ENCODE measurements around the gene ZBTB8A.
"Not testable (repeated sequence)": the region's sequence is repeated elsewhere in the genome, so short reads cannot be mapped to it uniquely, and the experiment has no call there.

The ZBTB8A gene

DNA sequence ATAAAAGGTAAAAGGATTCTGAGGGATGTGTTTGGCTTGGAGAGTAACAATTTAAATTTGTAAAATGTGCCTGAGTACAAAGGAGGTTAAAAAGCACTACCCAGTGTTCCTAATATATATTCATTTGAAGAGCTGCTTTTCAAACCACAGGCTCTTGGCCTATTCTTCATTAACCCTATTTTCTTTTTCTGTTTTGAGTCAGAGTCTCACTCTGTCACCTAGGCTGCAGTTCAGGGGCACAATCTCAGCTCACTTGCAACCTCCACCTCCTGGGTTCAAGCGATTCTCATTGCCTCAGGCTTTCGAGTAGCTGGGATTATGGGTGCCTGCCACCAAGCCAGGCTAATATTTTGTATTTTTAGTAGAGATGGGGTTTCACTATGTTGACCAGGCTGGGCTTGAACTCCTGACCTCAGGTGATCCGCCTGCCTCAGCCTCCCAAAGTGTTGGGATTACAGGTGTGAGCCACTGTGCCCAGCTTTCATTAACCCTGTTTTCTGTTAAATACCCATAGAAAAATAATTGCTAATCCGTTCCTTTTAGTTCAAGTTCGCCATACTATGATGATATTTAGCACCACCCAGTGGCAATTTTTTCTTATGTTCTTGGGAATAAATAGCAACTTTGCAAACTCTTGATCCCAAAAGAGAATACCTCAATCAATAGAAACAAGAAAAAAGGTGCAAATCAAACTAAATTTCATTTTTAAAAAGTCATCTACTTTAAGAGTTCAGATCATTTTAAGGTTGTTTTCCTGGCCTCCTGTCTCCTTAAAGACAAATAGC is 80.7 kb downstream of the ZBTB8A start:
- DNase-seq = no peak

DNA sequence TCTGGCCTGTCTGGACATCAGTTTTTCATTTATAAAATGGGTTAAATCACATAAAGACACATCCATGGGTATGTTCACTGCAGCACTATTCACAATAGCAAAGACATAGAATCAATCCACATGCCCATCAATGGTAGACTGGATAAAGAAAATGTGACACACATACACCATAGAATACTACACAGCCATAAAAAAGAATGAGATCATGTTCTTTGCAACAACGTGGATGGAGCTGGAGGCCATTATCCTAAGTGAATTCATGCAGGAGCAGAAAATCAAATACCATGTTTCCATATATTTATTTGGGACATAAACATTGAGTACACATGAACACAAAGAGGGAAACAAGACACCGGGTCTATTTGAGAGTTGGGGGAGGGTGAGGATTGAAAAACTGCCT is 83.0 kb downstream of the ZBTB8A start:
- DNase-seq = no peak

DNA sequence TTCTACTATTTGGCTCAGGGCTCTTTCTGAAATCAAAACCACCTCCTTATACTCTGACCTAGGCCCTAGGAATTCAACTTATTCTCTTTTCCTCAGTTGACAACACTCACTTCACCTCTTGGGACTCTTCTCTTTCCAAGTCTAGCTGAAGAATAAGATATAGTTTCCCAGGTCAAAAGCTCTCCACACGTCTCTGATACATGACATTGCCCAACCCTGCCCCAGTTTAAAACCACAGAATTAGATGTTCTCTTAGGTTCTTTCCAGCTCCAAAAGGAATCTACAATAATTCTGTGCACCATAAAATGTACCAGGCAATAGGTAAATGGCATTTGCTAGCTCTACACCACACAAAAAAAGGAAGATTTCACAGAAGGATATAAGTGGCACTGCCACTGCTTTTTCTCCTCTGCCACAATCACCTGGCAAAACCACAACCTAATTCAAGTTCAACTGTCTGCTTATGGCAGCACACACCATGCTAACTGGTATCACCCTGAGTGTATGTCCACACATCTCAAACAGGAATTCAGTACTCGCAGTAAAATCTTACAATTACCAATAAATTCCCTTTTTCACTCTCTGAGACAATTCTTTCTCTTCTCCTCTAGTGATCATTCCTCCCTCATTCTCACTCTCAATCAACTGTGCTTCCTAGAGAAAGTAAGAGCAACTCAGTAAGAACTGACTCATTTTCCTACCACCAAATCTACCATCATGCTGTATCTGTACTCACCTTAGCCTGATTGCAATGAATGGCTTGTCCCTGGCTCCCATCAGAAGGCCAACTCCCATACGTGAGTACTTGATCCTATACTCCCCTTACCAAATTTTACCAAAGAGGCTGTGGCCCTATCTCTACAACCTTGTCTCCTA is 83.8 kb downstream of the ZBTB8A start:
- DNase-seq = no peak

DNA sequence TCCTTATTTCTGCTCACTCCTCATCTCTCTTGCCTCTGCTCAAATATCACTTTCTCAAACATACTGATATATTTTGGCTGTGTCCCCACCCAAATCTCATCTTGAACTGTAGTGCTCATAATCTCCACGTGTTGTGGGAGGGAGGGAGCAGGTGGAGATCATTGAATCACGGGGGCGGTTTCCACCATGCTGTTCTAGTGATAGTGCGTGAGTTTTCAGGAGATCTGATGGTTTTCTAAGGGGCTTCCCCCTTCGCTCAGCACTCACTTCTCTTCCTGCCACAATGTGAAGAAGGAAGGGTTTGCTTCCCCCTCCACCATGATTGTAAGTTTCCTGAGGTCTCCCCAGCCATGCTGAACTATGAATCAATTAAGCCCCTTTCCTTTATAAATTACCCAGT is 84.5 kb downstream of the ZBTB8A start:
- no peak for DNase-seq

DNA sequence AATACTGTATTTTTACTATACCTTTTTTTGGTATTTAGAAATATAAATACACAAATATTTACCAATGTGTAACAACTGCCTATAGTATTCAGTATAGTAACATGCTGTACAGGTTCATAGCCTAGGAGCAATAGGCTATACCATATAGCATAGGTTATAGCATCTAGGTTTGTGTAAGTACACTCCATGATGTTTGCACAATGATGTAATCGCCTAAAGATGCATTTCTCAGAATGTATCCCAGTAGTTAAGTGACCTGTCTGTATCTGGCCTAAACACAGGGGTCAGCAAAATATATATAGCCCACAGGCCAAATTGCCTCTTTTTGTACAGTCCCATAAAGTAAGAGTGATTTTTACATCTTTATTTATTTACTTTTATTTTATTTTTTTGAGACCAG is 86.9 kb downstream of the ZBTB8A start:
- no peak for DNase-seq

DNA sequence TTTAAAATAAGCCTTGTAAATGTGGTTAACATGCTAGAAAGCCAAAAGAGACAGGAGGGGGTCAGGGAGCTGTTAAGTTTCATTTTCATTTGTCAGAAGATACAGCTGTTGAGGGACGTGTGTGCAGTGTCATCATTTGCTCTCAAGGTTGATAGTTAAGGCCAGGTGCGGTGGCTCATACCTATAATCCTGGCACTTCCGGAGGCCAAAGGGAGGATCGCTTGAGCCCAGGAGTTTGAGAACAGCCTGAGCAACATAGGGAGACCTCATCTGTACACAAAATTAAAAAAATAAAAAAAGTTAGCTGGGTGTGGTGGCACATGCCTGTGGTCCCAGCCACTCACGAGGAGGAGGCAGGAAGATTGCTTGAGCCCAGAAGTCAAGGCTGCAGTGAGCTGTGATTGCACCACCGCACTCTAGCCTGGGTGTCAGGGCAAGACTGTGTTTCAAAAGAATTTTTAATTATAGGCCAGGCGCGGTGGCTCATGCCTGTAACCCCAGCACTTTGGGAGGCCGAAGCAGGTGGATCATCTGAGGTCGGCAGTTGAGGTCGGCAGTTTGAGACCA is 88.5 kb downstream of the ZBTB8A start:
- DNase-seq = no peak

DNA sequence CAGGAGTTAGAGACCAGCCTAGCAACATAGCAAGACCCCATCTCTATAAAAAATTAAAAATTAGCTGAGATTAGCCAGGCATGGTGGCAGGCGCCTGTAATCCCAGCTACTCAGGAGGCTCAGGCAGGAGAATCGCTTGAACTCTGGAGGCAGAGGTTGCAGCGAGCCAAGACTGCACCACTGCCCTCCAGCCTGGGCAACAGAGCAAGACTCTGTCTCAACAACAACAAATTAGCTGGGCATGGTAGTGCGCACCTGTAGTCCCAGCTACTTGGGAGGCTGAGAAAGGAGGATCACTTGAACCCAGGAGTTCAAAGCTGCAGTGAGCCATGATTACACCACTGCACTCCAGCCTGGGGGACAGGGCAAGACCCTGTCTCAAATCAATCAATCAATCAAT is 90.9 kb downstream of the ZBTB8A start:
- DNase-seq = not testable (repeated sequence)

DNA sequence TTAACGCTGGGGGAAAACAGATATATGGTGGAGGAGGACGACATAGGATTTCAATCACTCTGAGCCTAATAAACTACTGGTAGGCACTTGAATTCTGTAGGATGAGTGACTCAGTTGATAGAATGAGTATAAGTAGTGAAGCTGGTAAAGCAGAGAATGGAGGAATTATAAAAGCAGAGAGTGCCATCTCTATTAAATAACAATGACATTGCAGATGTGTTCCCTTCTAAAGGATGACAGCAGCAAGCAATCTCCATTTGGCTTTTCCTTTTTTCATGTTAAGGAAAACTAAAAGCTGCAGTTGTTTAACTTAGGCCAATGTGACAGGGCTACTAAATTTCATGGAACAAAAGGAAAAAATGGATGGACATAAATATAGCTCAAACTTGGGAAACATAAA is 93.6 kb downstream of the ZBTB8A start:
- DNase-seq = no peak

DNA sequence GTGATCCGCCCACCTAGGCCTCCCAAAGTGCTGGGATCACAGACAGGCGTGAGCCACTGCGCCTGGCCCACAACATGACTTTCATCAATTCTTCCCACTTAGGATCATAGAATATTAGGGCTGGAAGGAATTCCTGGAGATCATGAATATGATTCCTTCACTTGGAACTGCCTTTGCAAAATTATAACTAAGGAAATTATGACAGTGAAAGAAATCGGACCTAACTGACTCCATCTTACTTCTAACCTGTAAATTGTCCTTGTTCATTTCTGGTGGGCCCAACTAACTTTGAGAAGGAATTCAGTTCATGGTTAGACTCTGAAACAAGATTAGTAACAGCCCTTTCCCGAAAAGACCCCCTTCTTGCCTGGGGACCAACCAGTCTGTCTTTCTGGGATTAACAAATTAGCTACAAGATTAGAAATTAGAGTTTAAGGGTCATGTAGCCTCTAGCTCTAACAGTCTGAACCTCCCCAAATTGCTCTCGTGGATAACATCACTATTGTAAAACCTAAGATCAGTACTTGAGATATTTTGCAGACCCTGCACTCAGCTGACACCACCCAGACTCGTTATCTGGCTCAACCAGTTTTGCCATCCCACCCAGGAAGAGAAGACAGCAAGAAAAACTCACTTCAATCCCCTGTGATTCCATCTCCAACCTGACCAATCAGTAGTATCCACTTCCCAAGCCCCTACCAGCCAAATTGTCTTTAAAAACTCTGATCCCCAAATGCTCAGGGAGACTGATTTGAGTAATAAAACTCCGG is 96.5 kb downstream of the ZBTB8A start:
- DNase-seq = no peak

DNA sequence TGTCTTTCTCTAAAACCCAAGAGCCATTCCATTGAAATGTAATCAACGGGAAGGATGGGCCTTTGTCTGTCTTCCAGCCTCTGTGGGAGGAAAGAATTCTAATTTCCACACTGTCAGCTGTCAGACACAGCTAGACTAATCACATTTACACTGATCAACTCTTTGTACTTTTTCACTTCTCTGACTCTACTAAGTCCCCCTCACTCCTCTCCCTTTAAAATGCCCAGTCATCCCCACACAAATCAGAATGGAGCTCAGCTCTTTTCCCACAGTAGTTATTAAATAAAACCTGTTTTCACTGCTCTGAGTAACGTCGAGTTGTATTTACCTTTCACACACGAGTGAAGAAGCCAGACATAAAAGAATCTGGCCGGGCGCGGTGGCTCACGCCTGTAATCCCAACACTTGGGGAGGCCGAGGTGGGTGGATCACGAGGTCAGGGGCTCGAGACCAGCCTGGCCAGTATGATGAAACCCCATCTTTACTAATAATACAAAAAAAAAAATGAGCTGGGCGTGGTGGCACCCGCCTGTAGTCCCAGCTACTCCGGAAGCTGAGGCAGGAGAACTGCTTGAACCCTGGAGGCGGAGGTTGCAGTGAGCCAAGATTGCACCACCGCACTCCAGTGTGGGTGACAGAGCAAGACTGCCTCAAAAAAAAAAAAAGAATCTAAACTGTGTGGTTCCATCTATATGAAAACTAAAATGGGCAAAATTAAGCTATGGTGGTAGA is 97.9 kb downstream of the ZBTB8A start:
- no peak for DNase-seq

DNA sequence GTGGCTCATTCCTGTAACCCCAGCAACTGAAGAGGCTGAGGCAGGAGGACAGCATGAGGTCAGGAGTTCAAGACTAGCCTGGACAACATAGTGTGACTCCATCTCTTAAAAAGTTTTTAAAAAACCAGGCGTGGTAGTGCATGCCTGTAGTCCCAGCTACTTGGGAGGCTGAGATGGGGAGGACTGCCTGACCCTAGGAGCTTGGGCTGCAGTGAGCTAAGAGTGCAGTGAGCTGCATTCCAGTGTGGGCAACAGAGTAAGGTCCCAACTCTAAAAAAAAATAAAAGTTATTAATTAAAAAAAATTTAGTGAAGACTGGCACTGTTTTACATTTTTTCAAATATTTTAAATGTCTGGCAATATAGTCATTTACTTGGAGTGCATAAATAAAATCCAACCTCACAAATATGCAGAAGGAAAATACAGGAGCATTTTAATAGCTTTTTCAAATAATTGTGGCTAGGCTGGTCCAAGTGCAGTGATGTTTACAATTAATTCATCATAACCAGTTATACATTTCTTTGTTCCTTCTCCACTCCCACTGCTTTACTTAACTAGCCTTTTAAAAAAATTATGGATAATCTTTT is 100.4 kb downstream of the ZBTB8A start:
- no peak for DNase-seq

DNA sequence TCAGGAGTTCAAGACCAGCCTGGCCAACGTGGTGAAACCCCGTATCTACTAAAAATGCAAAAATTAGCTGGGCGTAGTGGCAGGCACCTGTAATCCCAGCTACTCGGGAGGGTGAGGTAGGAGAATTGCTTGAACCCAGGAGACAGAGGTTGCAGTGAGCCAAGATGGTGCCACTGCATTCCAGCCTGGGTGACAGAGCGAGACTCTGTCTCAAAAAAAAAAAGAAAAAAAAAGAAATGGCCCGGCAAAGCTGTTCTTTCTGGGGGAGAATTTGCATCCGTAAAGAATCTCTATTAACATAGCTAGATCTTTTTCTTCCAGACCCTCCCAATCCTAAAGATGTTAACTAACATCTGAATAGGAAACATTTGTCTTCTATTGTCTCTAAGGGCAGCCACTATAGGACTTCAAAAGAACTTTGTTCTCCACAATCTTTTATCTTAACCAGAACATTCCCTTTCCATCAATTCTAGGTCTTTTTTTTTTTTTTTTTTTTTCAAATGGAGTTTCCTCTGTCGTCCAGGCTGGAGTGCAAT is 103.1 kb downstream of the ZBTB8A start:
- DNase-seq = not testable (repeated sequence)

DNA sequence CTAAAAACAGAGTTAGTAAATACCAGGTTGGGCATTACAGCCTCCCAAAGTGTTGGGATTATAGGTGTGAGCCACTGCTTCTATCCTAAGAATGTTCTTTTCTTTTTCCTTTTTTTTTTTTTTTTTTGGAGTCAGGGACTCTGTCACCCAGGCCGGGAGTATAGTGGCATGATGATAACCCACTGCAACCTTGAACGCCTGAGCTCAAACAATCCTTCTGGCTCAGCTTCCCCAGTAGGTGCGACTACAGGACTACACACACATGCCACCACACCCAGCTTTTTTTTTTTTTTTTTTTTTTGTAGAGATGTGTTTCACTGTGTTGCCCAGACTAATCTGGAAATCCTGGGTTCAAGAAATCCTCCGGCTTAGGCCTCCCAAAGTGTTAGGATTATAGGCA is 105.2 kb downstream of the ZBTB8A start:
- DNase-seq = no peak

DNA sequence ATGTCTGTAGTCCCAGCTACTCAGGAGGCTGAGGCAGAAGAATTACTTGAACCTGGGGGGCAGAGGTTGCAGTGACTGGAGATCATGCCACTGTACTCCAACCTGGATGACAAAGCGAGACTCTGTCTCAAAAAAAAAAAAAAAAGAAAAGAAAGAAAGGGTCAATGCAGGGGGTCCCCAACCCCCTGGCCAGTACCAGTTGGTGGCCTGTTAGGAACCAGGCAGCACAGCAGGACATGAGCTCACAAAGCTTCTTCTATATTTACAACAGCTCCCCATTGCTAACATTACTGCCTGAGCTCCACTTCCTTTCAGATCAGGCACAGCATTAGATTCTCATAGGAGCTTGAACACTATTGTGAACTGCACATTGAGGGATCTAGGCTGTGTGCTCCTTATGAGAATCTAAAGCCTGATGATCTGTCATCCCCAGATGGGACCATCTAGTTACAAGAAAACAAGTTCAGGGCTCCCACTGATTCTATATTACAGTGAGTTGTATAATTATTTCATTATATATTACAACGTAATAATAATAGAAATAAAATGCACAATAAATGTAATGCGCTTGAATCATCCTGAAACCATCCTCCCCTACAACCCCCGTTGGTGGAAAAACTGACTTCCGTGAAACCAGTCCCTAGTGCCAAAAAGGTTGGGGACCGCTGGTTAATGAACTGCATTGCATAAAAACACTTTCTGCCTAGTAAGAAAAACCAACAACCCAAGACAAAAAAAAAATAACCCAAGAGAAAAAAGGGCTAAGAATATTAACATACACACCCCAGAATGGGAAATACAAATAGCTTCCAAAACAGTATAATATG is 108.3 kb downstream of the ZBTB8A start:
- no peak for DNase-seq

DNA sequence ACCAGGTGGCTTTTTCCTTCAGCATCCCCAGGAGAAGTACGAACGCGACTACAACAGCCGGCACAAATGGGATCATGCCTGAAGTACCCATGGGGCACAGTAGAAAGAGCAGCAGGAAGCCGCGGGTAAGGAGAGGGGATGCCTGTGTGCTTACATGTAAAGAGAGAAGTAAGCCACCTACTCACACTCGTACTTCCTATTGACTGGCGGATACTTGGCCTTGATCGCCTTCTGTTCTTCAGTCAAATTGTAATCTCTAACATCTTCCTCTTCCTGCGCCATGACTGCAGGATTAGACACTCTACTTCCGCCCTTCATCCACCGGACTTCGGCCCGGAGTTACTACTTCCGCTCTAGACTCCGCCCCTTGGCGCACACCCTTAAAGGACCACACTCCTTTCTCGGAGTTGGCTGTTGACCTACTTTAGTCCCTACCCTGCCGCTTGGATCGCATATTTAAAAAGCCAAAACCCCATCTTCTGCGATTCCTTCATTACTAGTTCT is 111.1 kb downstream of the ZBTB8A start, which contains the start of gene ZBTB8OS:
TSS of gene ZBTB8OS (minus strand) at position 303 of the 504 bp plus-strand sequence. CDS start at position 282, 21 bp downstream.
- peak; percentile 19 to 94 (median 82) for DNase-seq

DNA sequence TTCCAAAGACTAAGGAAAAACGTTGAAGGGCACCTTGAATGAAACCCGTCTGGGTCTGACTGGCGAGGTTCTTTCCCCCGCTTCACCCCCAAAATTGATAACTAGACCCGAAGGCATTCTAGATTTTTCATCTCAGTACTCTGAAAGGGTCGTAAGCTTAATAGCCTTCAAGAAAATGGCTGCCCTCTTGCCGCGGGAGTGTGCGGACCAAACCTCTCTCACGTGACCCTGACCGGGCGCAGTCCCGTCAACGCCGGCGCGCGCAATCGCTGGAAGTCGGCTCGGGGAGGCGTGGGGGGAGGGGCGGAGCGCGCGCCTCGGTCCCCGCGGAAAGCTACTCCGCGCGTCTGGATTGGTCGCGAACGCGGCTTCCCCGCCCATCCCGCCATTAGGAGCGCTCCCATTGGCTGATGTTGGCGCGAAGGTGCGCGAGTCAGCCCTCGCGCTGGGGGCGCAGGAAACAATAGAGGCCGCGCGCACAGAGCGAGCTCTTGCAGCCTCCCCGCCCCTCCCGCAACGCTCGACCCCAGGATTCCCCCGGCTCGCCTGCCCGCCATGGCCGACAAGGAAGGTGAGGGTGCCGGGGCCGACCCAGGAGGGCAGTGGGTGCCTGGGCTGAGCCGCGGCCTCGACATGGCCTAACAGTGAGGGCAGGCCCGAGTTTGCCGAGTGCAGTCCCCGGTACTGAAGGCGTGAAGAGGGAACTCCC is 111.7 kb downstream of the ZBTB8A start, which contains the start of gene RBBP4:
TSS of gene RBBP4 (plus strand) at position 457 of the 709 bp plus-strand sequence. CDS start at position 556, 99 bp downstream.
- peak; percentile 76 to 99 (median 94) for DNase-seq

DNA sequence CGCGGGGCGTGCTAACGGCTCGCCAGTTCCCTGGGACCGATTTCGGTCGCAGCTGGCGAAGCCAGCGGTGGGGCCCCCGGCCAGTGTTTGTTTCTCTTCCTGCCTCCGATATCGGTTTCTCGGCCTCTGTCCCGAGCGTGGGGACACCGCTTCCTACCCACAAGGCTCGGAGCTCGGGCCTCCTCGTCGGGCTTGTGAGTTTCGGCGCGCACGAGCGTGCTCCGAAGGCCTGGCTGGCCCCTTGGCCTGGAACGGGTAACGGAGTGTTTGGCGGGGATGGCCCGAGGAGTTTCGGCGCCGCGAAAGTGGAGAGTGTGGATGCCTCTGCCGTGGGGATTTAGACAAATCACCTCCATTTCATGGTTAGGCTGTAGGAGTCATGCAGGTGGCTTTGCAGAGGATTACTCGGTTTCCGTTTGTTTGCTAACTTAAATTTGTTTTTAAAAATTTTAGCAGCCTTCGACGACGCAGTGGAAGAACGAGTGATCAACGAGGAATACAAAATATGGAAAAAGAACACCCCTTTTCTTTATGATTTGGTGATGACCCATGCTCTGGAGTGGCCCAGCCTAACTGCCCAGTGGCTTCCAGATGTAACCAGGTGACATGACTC is 112.3 kb downstream of the ZBTB8A start:
- peak in 6 of 56 donors; percentile 33 to 74 (median 45) for DNase-seq

All from amygdala (tissue), 56 donors.